HG03558 (cell line): ENCODE measurements around the gene EPDR1.

Experiments
- ATAC-seq: cut with Tn5 transposase; IDR thresholded peaks from one replicate; pipeline ENCODE4 v1.9.1; 2021; ENCODE audit warnings: moderate number of reproducible peaks; ENCODE audit not compliant: unreplicated experiment; ENCODE audit errors: extremely low read depth

Gene EPDR1

DNA sequence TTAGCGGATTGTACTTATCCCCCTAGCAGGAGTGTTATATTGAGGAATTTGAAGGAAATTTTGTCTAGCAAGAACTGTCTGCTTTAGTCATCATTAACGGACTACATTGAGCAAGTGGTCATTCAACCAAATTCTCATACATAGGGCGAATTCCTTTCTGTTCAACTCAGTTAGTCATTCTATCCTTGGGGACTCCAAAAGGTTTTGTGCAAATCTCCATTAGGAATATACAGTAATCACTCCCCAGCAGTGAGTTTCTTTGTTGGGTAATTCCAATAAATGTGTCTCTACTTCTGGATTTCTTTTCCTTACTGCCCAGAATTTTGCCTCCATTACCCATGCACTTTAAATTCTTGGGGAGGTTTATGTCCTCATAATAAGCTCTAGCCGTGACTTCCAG is 51.1 kb downstream of the EPDR1 start:
- no peak for ATAC-seq

DNA sequence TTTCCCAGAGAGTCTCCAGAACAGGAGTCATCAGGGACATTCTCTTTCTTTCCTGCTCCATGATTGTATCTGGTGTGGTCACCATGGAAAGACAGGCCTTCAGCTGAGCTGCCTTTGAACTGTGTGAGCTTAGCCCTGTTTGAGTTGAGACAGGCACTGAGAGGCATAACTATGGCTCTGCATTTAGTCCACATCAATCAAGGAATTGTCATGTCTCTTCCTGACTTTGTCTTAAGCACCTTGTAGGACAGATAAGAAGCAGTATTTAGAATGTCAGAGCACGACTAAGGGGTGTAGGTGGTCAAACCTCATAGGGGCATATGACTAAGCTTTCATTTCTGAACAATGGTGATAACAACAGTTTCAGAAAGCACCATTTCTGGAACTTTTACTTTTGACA is 53.5 kb downstream of the EPDR1 start:
- ATAC-seq, result no peak

DNA sequence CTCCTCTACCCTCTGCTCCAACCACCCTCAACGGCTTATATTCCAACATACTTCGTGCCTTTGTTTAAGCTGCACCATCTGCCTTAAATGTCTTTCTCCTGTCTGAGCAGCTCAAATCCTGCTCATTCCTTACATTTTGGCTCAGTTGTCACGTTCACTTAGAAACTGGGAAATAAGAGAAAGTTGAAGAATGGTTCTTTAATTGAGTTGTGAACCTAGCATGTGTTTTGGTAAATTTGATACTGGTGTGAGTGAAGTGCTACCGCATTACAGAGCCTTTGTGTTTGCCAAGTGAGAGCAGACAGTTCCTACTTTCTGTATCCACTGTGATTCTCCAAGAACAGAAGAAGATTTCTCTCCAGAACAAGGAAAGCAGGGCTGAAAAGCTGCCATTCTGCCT is 54.3 kb downstream of the EPDR1 start:
- no peak for ATAC-seq

DNA sequence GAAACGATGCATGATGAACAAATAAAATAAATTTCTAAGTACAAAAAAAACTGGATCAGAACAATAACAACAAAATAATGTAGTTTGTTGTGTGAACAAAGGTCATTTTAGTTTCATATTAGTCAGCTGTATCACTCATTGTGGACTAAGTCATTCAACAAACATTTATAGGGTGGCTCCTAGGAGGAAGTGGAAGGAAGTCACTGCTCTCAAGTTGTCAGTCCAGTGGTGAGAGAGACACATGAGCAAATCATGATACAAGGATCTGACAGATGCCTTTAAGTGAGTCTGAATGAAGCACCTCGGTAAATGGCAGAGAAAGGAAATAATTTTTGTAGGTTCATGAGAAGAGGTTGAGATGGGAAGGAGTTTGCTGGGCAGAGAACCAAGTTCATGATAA is 56.8 kb downstream of the EPDR1 start:
- ATAC-seq, result no peak

DNA sequence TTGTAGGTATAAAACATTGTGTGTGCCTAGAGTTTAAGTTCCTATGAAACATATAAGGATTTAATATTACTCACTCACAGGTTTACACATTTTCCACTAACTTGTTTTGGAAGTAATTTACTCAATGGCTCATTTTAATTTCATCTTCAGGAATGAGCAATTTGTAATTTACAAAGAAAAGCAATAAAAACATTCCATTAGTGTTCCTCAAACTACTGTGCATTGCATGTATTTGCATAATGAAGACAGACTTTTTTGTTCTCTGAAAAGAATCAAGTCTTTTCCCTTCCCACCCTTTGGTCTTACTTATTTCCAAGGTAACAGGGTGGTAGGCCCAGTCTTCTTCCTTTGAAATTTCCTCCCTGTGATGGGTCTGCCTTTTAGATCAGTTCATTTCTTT is 61.2 kb downstream of the EPDR1 start:
- ATAC-seq, result no peak

DNA sequence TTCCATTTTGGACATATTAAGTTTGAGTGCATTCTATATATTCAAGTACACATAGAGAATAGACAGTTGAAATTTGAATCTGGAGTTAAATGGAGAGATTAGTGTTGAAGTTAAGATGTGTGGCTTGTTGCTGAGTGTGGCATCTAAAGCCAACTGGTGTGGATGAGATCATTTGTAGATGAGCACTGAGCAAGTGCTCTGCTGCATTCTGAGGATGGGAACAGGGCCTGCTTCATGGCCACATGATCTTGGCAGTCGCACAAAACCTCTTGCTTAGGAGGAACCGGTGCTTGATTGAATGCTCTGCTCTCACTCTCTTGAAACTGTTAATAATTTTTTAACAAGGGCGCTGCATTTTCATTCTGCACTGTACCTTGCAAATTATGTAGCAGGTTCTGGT is 62.0 kb downstream of the EPDR1 start:
- no peak for ATAC-seq

DNA sequence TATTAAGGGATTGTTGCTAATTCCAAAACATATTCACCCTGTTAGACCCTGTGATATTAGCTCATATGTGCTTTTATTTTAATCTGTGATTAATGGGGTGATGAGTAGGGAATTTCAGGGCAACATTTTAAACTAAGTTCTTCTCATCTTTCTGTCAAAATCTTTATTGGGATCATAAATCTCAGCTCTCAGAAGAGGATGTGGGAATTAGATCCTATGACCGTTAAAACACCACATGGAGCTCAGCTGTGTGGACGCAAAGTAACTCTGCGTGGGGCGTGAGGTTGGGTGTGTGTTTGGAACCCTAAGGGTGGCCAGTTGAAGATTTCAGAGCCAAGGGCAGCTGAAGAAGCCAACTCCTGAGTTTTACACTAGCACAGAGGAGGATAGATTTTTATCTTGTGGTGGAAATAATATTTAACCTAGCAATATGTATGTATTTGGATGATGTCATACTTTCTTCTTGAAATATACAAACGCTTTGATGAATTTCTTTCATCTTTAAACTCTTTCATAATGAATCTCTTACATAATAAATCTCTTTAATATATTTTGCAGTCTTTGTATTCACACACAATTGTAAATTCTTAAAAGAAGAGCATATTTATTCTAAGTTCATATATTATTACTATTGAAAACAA is 64.4 kb downstream of the EPDR1 start:
- no peak for ATAC-seq

DNA sequence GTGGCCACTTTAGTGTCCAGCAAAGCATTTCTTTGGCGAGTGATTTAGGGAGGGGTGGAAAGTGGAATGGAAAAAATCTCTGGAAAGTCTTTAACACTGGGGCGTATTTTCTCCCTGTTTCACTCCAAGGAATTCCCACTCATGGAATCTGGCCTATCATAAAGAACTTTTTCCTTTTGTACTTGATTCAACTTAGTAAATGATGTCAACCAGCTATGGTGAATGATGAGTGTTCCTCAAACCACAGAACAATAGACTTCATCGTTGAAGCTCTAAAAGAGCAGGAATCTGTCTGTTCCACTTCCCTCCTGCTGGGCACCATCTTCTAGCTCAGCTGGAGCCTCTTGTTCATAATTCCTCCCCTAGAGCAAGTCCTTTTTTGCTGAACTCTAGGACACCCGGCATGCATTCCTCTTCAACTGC is 66.5 kb downstream of the EPDR1 start:
- ATAC-seq, result no peak

DNA sequence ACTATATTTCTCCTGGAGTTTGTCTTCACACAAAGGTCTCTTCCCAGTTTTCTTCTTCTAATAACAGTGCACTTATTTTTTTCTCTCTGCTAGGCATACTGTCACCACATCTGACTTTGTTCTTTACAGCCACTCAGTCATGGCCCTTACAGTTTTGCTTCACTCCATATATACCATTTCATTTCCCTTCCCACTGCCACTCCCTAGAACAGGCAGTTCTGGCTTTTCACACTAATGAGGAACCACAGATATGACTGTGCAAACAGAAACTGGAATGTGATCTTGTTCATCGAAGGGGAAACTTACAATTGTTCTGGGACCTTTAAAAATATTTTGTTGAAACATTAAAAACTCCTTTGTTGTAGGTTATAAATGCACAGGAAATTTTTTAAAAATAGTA is 67.3 kb downstream of the EPDR1 start:
- no peak for ATAC-seq

DNA sequence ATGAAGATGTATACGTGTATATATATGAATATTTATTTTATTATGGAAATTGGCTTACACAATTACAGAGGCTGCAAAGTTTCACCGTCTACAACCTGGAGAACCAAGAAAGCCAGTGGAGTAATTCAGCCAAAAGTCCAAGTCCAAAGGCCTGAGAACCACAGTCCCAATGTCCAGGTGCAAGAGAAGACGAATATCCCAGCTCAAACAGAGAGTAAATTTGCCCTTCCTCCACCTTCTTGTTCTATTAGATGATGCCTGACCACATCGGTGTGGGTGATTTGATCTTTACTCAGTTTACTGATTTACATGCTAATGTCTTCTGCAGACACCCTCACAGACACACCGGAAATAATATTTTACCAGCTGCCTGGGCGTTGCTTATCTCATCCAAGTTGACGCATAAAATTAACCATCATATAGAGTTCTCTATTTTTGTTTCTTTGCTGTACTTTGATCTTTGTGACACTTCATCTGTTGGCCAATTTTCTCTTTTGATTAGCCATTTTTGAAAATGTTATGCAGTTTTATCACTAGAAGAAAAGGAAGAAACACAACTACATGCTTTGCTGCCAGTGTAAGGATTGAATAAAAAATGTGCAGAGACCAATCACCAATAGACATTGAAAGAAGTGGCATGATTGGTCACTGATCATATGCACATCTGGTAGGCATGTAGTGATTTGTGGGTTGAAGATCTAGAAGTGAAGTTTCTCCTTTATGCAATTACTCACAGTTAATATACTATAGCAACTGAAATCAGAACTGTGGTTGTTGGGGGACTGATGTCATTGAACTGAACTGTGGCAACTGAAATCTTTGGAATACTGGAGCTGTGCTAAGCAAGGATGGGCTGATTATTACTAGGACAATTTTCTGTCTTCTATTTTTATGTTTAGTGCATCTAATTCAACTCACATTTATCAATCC is 68.5 kb downstream of the EPDR1 start:
- no peak for ATAC-seq

DNA sequence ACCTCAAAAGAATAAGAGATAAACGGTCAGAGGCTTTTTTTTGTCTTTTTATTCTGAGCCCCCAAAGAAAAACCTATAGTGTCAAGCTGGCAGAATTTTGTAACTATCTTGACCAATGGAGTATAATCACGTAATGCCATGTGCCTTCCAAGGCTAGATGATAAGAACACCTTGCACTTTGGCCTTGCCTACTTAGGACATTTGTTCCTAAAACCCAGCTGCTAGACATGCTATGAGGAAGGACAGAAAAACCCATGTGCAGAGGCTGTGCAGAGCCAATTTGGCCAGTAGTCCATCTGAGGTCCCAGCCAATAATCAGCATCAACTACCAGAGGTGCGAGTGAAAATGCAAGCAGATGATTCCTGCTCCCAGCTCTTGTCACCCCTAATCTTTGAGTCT is 69.9 kb downstream of the EPDR1 start:
- ATAC-seq, result no peak

DNA sequence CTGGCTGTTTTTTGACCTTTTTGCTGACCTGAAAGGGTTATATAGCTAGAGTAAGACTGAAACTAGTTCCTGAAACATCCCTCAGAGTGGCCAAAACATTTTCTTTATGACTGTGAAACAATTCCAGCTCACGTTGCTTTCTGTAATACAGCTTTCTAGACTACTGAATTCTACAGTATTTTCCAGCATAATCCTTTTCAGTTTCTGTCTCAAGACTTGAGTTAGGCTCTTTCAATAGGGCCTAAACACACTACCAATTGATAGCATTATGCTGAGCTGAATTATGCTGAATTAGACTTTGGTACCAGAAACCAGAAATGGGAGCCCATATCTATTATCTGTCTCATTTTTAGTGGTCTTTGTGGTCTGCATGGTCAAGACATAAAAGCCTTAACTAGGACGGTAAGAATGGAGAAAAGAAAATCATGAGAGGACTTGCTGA is 72.6 kb downstream of the EPDR1 start:
- peak; percentile 56 for ATAC-seq

DNA sequence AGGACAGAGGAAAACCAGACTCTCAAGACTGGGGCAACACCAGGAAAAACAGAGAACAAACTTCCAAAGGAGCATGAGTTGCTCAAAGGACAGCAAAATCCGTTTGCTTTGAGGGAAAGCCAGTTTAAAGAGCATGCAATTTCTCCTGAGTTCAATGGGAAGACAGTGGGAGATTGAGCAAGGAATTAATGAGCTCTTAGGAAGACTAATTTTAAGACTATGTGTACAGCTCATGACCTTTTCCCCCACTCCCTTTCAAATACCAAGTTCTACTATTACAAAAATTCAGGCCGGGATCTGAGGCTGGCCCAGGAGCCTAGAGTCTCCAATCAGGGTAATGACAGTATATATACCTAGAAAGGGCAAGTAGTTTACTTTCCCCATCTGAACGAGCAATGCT is 79.2 kb downstream of the EPDR1 start:
- ATAC-seq, result no peak

DNA sequence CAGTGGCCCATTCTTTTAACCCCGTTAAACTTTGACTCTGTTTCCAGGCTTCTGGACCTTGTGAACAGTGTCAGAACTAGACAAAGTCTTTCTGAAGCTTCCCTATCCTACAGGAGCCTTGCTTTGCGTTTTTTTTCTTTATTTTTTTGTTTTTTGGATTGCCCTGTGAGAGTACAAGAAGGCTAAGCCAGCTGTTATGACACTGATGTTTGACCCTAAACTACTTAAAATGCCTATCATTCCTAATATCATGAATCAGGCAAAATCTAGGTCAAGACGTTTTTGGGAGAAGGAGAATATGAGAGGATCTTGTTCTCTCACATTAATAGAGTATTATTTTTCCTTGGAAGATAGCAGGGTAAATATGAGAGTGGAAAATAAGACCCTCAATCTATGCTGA is 79.8 kb downstream of the EPDR1 start:
- no peak for ATAC-seq
